Fibroblast of lung (primary cell): ENCODE results near the gene PATJ. TPM values are rescaled to one million over a fixed set of nuclear protein-coding genes. Genes with fewer than 3 reads are reported as not detected.

ENCODE experiments used
- DNase-seq, 2 donors: peaks; one replicate each; pipeline versions ENCODE4 v3.0.0 to v3.0.0-alpha.2; 2010; ENCODE audit warnings: low read depth in 2 of 2
- H2AFZ ChIP-seq: 2 replicates; pipeline ENCODE4 v1.5.1; 2012; ENCODE audit warnings: low read length, control low read depth, inconsistent platforms
- H3K27ac ChIP-seq: 2 replicates; pipeline ENCODE4 v1.5.1; 2011; ENCODE audit warnings: low read length, control low read depth; ENCODE audit not compliant: insufficient read depth
- H3K27me3 ChIP-seq: 2 replicates; pipeline ENCODE4 v1.5.1; 2011; ENCODE audit warnings: mild to moderate bottlenecking, low read length; ENCODE audit not compliant: control insufficient read depth, insufficient read depth
- H3K36me3 ChIP-seq: 2 replicates; pipeline ENCODE4 v1.5.1; 2011; ENCODE audit warnings: low read length; ENCODE audit not compliant: control insufficient read depth, insufficient read depth
- H3K4me1 ChIP-seq: 2 replicates; pipeline ENCODE4 v1.5.1; 2011; ENCODE audit warnings: low read length; ENCODE audit not compliant: control insufficient read depth, insufficient read depth; ENCODE audit errors: extremely low read depth
- H3K4me2 ChIP-seq: 2 replicates; pipeline ENCODE4 v1.5.1; 2011; ENCODE audit warnings: low read length, control low read depth; ENCODE audit not compliant: insufficient read depth; ENCODE audit errors: extremely low read depth
- H3K4me3 ChIP-seq, 4 experiments: fragments of 200-600 bp in 1 of 4; sonication (generic) in 1 of 4; replicated peaks in 1 of 4; 2 replicates each; pipeline ENCODE4 v1.5.1; 2011 to 2016; ENCODE audit warnings: low read length in 4 of 4, low read depth in 3 of 4, mild to moderate bottlenecking in 3 of 4, control low read depth in 2 of 4, inconsistent platforms in 1 of 4, mixed read lengths in 1 of 4; ENCODE audit not compliant: insufficient read depth in 1 of 4; ENCODE audit errors: control extremely low read depth in 1 of 4
- H3K79me2 ChIP-seq: 2 replicates; pipeline ENCODE4 v1.5.1; 2012; ENCODE audit warnings: mild to moderate bottlenecking, low read length, inconsistent platforms; ENCODE audit not compliant: control insufficient read depth, insufficient read depth
- H3K9ac ChIP-seq: 2 replicates; pipeline ENCODE4 v1.5.1; 2011; ENCODE audit warnings: mild to moderate bottlenecking, low read length, control low read depth; ENCODE audit not compliant: insufficient read depth
- H3K9me3 ChIP-seq: 2 replicates; pipeline ENCODE4 v1.5.1; 2012; ENCODE audit warnings: low read depth, low read length; ENCODE audit not compliant: control insufficient read depth, insufficient read depth
- H4K20me1 ChIP-seq: 2 replicates; pipeline ENCODE4 v1.5.1; 2011; ENCODE audit warnings: low read length; ENCODE audit not compliant: control insufficient read depth, insufficient read depth; ENCODE audit errors: extremely low read depth
- EZH2 ChIP-seq: IDR thresholded peaks from 2 replicates; pipeline ENCODE4 v1.5.1; 2012; ENCODE audit warnings: low read length, control low read depth, mild to moderate bottlenecking; ENCODE audit errors: missing control alignments
- polyA plus RNA-seq, 2 donors: library from polyadenylated mRNA; depleted of rRNA in 1 of 2; stranded (reverse) in 1 of 2; unstranded in 1 of 2; fragments of >200 nt; gene quantifications; 2 replicates each; pipeline ENCODE4 v1.2.1, GENCODE V29; 2011 to 2012; ENCODE audit warnings: missing spikeins in 1 of 2
- total RNA-seq: library from RNA; depleted of rRNA; stranded (reverse); fragments of >200 nt; gene quantifications from 2 replicates; pipeline ENCODE4 v1.2.1, GENCODE V29; 2014
- TF ChIP-seq, protein P1 (sequence below), 2 donors: IDR thresholded peaks in 1 of 2; conservative IDR thresholded peaks in 1 of 2; 1 replicate in 1 of 2; 2 replicates in 1 of 2; pipeline ENCODE4 v1.5.1; 2011 to 2012; ENCODE audit warnings: low read length in 2 of 2, control low read depth in 1 of 2, inconsistent platforms in 1 of 2, low read depth in 1 of 2, mild to moderate bottlenecking in 1 of 2

PATJ gene
- total and polyA plus RNA-seq, 2 donors (not counting 1 experiment from before 2014, with no cell fraction given), result 2.5 to 12.4 TPM

DNA sequence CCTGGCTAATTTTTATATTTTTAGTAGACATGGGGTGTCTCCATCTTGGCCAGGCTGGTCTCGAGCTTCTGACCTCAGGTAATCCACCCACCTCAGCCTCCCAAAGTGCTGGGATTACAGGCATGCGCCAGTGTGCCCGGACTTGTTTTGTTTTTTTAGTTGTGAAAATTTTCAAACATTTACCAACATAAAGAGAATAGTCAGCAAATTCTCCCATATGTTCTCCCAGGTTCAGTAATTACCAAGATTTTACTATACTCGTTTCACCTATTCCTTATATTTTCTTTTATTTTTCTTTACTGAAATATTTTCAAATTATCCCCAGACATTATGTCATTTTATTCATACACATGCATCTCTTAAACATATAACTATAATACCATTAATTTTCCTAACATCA, 234.3 kb downstream of the PATJ start:
- Histone ChIP-seq H3K27me3 (no peaks in the 10 kb centered on the region), H3K9me3 (no peaks in the 10 kb centered on the region), H3K27ac (no peak overlapping the region), H3K4me3 (no peak overlapping the region), H3K4me2 (no peak overlapping the region), H3K79me2 (no peaks in the 10 kb centered on the region), H2AFZ (no peak overlapping the region), H3K36me3 (no peaks in the 10 kb centered on the region), H3K4me1 (no peaks in the 10 kb centered on the region), H3K9ac (no peak overlapping the region), H4K20me1 (no peaks in the 10 kb centered on the region)
- TF ChIP-seq EZH2, result no peak
- TF ChIP-seq, protein P1, sequence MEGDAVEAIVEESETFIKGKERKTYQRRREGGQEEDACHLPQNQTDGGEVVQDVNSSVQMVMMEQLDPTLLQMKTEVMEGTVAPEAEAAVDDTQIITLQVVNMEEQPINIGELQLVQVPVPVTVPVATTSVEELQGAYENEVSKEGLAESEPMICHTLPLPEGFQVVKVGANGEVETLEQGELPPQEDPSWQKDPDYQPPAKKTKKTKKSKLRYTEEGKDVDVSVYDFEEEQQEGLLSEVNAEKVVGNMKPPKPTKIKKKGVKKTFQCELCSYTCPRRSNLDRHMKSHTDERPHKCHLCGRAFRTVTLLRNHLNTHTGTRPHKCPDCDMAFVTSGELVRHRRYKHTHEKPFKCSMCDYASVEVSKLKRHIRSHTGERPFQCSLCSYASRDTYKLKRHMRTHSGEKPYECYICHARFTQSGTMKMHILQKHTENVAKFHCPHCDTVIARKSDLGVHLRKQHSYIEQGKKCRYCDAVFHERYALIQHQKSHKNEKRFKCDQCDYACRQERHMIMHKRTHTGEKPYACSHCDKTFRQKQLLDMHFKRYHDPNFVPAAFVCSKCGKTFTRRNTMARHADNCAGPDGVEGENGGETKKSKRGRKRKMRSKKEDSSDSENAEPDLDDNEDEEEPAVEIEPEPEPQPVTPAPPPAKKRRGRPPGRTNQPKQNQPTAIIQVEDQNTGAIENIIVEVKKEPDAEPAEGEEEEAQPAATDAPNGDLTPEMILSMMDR (conservative IDR thresholded peaks at IDR 0.05 in 1 of 2, IDR thresholded peaks at IDR 0.05 in 1 of 2; ENCODE audit: low read depth in 1 of 2, low read length in 2 of 2), result no peak
- no peak for DNase-seq

DNA sequence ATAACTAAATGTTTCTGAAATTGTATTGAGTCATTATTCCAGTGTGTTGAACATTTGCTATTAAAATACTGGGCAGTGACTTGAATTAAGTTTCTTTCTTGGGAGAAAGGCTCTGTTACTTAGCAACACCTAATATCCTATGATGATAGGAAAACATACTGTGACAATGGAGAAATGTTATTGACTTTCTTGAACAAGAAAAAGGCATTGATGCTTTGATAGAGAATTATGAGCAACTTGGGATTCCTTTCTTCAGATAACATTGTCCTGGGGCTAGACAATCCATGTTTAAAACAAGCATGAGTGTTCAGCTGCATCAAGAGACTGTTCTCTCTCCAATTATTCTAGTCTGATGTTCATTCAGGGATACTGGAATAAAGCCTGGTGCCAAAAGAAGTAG, 236.5 kb downstream of the PATJ start:
- Histone ChIP-seq H3K4me2 (no peak overlapping the region), H4K20me1 (no peaks in the 10 kb centered on the region), H3K4me3 (no peak overlapping the region), H3K36me3 (no peaks in the 10 kb centered on the region), H3K4me1 (no peaks in the 10 kb centered on the region), H2AFZ (no peak overlapping the region), H3K9me3 (no peaks in the 10 kb centered on the region), H3K9ac (no peak overlapping the region), H3K27ac (no peak overlapping the region), H3K27me3 (no peaks in the 10 kb centered on the region), H3K79me2 (no peaks in the 10 kb centered on the region)
- no peak for DNase-seq
- TF ChIP-seq, protein P1 (conservative IDR thresholded peaks at IDR 0.05 in 1 of 2, IDR thresholded peaks at IDR 0.05 in 1 of 2; ENCODE audit: low read depth in 1 of 2, low read length in 2 of 2), result no peak
- no peak for TF ChIP-seq EZH2

DNA sequence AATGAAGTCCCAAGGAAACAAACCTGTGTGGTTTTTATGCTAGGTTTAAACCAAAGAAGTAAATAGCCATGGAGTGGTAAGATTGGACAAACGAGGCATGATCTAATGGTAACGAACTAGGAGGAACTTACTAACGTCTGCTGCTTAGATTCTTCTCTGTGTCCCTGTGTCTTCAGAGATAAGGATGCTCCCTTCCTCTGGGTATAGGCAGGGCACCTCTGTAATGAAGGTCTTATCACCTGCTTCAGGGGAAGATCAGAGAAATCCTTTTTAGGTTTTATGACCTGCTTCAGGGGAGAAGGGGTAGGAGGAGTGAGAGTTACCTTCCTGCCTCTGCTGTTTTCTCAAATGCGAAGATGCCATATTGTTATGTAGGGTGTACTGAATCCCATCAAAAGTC, 237.4 kb downstream of the PATJ start:
- no peak overlapping the region for H3K27ac ChIP-seq

More for the DNA sequence above, 237.4 kb downstream of the PATJ start:
- H3K4me1 ChIP-seq, result no peaks in the 10 kb centered on the region
- no peaks in the 10 kb centered on the region for H4K20me1 ChIP-seq
- no peak overlapping the region for H3K4me2 ChIP-seq
- no peak overlapping the region for H3K4me3 ChIP-seq
- H2AFZ ChIP-seq, result no peak overlapping the region
- H3K9ac ChIP-seq, result no peak overlapping the region
- no peaks in the 10 kb centered on the region for H3K79me2 ChIP-seq
- no peak for DNase-seq
- TF ChIP-seq EZH2, result no peak
- TF ChIP-seq, protein P1 (conservative IDR thresholded peaks at IDR 0.05 in 1 of 2, IDR thresholded peaks at IDR 0.05 in 1 of 2; ENCODE audit: low read depth in 1 of 2, low read length in 2 of 2), result no peak
- H3K27me3 ChIP-seq, result no peaks in the 10 kb centered on the region
- no peaks in the 10 kb centered on the region for H3K9me3 ChIP-seq
- no peaks in the 10 kb centered on the region for H3K36me3 ChIP-seq
